ENCODE results near the gene CDH1. TPM values are rescaled to one million over a fixed set of nuclear protein-coding genes. Genes with fewer than 3 reads are reported as not detected.

CDH1 gene
- total and polyA plus RNA-seq, 2 experiments from 2014 or later, result 64.1 to 142 TPM

GRCh38 chr16:68744744-68745280 lies 7.7 kb downstream of the CDH1 start:
- Histone ChIP-seq H3K36me3 (ENCODE audit: insufficient read depth) (peaks cover 11% of the 10 kb centered on the region; the same call in 1 of the 2 replicates), H3K4me1 (ENCODE audit: insufficient read depth) (peaks cover 61% of the 10 kb centered on the region), H3F3A (replicated peaks; ENCODE audit: low read depth) (peaks cover 16% of the 10 kb centered on the region; the same call in 1 of the 2 replicates), H3K9me2 (ENCODE audit: insufficient read depth) (no peaks in the 10 kb centered on the region), H2AFZ (no peak overlapping the region), H3K27ac (ENCODE audit: low read depth) (peak overlapping the region; percentile 71), H3K4me3 (peak overlapping the region; percentile 41), H4K20me1 (replicated peaks; ENCODE audit: insufficient read depth) (peaks cover 31% of the 10 kb centered on the region), H3K27me3 (ENCODE audit: insufficient read depth) (no peaks in the 10 kb centered on the region), H3K79me2 (replicated peaks; ENCODE audit: insufficient read depth) (peaks cover 85% of the 10 kb centered on the region), H3K4me2 (peak overlapping the region; percentile 78)
- Mint-ChIP-seq H3K27me3 (ENCODE audit: insufficient read depth, low read depth, poor library complexity) (peaks cover 15% of the 10 kb centered on the region), H3K4me3 (peak overlapping the region; percentile 61), H3K27ac (peak overlapping the region; percentile 97), H3K9me3 (no peaks in the 10 kb centered on the region), H3K4me1 (peaks cover 72% of the 10 kb centered on the region), H3K36me3 (ENCODE audit: low read depth) (peaks cover 52% of the 10 kb centered on the region)
- peak; percentile 94 for DNase-seq (ENCODE audit: low spot score)
- no peak for TF ChIP-seq NANOG (IDR thresholded peaks at IDR 0.05; ENCODE audit: borderline replicate concordance)
- no peak for TF ChIP-seq CTCF (conservative IDR thresholded peaks at IDR 0.05; ENCODE audit: low read depth in 2 of 2)
- no peak for TF ChIP-seq CREB1 (CRISPR knock-in tag; IDR thresholded peaks at IDR 0.05; ENCODE audit: low read depth)
- TF ChIP-seq POLR2AphosphoS5 (IDR thresholded peaks at IDR 0.05; ENCODE audit: low read depth), result no peak
- 0 out of 2 replicates have a peak, but pooled peaks have one; percentile 47 for TF ChIP-seq ZNF462 (CRISPR knock-in tag; IDR thresholded peaks at IDR 0.05)
- ATAC-seq, result peak; percentile 76

Data from GM23338 (cell line).